Inferior parietal cortex (tissue), 1 donor: ENCODE results near the gene MLEC.
A peak's percentile ranks its signal among the peaks of the same experiment; 100 is the strongest.
"Not testable (repeated sequence)": the region's sequence is repeated elsewhere in the genome, so short reads cannot be mapped to it uniquely, and the experiment has no call there.

Experiments used
- DNase-seq: peaks from one replicate; pipeline ENCODE4 v3.0.0-alpha.2; 2016; ENCODE audit errors: extremely low spot score

MLEC gene

GRCh38 chr12:120662879-120663278 is 24.1 kb upstream of the MLEC start:
- DNase-seq = no peak

GRCh38 chr12:120663741-120664140 is 23.2 kb upstream of the MLEC start:
- DNase-seq = no peak

DNA sequence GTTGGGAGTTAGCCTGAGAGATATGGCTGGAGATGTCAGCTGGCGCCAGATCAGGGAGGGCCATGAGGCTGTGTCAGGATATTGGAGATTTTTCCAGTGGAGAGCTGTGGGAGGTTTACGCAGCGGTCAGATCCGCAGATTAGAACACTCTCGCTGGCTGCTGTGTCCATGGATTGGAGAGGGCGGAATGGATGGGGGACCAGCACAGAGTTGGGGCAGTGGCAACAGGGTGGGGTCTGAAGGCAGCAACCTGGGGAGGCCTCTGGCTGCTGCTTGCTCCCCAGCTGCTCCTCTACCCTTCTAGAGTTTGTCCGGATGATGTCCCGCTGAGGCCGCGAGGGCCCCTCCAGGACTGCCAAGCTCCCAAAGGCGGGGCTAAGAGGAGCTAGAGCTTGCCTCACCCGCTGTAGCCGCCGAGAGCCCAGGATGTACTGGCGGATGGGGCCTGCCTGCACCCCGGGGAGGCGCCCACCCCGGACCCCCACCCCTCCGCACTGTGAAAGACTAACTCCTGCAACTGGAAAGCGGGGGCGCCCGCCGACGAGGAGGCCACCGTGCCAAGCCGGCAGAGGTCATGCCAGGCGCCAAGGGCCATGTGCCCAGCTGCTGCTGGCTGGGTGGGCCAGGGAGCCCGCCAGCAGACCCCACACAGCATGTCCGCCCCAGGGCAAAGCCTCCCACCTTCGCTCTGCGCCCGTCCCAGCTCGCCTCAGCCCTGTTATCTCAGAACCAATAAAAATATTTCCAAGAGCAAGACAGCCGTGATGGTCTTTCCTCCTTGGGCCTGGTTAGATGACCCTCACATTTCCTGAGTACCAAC is 20.2 kb upstream of the MLEC start:
- DNase-seq = no peak

DNA sequence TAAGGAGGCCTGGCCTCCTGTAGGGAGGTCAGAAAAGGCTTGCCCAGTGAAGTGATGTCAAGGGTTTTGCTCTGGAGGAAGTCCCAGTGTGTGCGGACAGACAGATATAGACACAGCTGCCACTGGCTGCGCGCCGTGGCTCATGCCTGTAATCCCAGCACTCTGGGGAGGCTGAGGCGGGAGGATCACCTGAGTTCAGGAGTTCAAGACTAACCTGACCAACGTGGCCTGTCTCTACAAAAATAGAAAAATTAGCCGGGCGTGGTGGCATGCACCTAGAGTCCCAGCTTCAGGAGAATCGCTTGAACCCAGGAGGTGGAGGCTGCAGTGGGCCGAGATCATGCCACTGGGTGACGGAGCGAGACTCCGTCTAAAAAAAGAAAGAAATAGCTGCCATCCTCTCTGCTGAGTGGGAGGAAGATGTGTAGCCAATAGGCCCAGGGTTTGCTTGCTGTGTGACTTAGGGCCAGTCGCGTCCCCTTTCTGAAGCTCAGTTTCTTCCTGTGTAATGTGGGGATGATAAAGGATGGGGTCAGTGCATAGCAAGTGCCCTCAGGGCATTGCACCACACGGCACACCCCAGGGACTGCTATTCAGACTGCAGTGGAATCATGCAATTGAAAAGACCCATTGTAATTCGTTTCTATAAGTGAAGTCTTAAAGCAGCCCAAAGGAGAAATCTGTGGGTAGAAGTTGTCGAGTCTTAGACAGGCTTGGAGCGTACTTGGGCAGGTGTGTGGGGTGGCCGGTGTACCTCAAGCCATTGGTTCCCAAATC is 18.7 kb upstream of the MLEC start:
- no peak for DNase-seq

- no peak for DNase-seq
Observed at GRCh38 chr12:120668868-120669840, 17.8 kb upstream of the MLEC start.

GRCh38 chr12:120670237-120670636 is 16.7 kb upstream of the MLEC start:
- DNase-seq = not testable (repeated sequence)

- DNase-seq = no peak
Observed at GRCh38 chr12:120670667-120671066, 16.3 kb upstream of the MLEC start.

- no peak for DNase-seq
Observed at GRCh38 chr12:120674097-120674636, 12.8 kb upstream of the MLEC start.

DNA sequence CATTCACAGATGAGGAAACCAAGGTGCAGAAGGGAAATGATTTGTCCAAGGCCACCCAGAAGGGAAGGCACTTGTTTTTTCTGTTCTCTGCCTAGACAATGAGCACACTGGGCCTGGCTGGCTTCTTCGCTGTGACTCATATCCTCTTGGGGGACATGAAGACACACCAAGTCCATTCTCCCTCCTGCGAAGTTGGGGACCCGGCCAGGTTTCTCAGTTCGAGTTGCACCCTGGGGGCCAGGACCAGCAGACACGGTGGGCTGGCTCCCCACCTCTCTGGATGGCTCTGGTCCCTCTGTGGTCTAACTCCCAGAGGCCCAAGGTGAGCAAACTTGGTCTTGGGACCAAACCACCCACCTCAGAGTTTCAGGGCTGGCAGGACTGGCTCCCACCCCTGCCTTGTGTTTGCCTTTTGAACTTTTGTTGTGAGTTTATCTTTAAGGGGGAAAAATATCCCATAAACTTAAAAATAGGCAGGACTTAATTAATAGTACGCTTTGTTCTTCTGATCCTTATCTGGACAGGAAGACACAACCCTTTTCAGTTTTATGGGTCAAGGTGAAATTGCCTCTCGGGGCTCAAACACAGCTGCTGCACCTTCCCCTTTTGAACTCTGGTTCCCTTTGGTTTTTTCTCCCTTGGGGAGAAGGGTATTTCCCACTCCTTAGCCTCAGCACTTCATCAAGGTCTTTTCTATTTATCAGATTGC is 9.0 kb upstream of the MLEC start:
- no peak for DNase-seq

GRCh38 chr12:120678572-120678971 is 8.4 kb upstream of the MLEC start:
- no peak for DNase-seq

GRCh38 chr12:120680165-120680738 is 6.7 kb upstream of the MLEC start:
- DNase-seq = no peak

DNA sequence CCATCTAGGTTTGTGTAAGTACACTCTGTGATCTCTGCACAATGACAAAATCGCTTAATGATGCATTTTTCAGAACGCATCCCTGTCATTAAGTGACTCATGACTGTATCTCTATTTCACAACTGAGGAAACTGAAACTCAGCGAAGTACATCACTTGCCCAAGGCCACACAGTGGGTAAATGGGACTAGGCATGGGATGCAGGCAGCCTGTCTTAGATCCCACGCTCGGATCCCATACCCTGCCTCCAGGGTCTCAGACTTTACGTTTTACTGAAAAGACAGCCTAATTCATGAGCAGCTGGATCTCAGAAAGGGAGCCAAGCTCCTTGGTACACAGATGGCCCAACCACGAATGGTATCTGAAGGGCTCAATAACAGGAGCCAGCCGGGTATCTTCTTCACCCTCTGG is 2.4 kb upstream of the MLEC start:
- no peak for DNase-seq

DNA sequence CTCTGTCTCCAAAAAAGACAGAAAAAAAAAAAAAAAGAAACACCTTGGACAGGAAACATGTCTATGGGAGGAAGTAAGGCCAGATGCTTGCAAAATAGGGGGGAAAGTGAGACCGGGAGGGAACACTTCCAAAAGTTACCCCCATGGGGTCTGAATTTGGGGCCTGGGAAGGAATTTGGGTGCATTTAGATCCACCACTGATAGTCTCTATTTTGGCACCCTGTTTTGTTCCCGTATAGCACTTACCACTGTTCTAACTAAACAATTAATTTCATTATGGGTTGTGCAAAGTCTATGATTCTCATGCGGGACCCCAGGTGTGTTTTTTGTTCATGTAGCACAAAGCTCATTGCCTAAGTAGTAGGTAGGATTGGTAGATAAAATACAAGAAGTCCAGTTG is 1.4 kb upstream of the MLEC start:
- DNase-seq = no peak

DNA sequence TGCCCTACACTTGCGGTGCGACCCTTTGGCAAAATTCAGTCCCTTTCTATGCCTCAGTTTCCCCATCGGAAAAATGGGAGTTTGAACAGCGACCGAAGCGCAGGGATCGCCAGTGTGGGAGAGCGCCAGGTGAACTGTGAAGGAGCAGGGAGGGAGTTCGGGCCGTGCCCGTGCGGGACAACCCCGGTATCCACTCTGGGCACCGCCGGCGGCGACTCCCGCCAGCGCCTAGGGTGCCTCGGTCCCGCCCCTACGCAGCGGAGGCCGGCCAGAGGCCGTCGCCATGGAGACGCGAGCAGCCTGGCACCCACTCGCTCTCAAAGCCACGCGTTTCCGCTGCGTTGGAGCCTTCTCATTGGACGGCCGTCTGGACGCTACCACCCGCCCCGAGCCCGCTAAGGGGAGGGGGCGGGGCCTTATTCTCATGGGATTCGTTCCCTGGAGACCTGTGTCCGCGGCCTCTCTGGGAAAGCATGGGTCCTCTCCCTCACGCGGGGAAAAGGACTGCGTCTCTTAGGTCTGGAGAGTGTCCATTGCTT is 729 bp upstream of the MLEC start:
- peak; percentile 98 for DNase-seq

- no peak for DNase-seq
Observed at GRCh38 chr12:120687578-120688289, 785 bp downstream of the MLEC start.

DNA sequence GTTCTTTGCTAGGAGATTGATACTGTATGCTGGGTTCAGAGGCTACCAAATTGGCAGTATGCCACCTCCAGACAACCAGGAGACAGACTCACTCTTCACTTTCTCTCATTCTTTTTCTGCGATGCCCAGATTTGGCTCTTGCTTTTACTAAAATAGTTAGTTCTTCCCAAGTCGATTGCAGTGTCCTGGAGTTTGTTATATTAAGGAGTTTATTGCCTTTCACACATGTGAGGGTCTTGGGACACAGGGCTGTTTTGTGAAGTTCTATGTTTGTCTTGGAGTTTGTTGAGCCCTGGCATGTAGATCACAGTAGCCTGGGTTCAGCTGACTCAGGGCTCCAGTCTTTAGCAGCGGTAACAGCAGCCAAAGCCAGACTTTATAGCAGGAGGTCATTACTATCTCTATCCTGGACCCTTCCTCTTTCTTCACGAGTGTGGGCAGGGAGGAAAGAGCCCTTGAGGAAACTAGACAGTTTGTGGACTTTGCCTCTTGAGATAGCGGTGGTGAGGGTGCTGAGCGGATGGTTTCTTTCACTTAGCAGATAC is 1.6 kb downstream of the MLEC start:
- no peak for DNase-seq

GRCh38 chr12:120689397-120690082 is 2.6 kb downstream of the MLEC start:
- DNase-seq = no peak

DNA sequence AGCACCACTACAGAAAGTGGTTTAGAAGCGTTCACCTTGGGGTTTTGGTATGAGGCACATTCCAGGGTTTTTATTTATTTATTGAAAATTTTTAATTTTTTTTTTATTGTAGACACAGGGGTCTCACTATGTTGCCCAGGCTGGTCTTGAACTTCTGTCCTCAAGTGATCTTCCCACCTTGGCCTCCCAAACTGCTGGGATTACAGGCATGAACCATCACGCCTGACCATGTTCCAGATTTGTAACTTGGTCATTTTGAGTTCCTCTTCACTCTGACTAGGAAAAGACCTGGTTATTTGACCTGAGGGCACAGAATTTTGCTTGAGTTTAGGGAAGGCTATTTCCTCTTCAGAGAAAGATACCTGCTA is 3.1 kb downstream of the MLEC start:
- DNase-seq = no peak

DNA sequence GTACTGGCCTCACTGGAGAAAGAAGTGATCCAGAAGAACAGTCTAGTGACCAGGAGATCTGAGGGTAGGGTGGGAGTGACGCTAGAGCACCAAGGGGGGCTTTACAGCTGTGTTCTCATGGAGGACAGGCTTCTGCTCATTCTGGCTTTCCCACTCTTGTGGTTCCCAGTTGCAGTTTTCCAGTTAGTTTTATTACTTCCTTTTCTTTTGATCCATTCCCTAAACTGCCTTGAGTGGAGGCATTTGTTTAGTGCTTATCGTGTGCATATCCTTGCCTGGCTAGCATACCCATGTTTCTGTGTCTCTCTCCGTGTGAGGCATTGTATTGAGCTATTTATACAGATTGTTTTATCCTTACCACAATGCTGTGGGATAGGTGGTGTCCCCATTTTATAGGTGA is 4.0 kb downstream of the MLEC start:
- no peak for DNase-seq
